Panc1 (cell line): ENCODE data around the gene VWA3B. TPM values are rescaled to one million over a fixed set of nuclear protein-coding genes. Genes with fewer than 3 reads are reported as not detected.

Experiments used
- ATAC-seq: fragments of 200-7000 bp; cut with Tn5 transposase; 2 replicates; pipeline ENCODE4 v1.9.1; 2020; ENCODE audit warnings: mild to moderate bottlenecking, moderate library complexity
- BruUV-seq: library from RNA; stranded (reverse); fragments of 400-500 nt; replicated peaks from 2 replicates; lab custom pipeline; 2021; lab: Mats Ljungman, UMichigan
- CTCF ChIA-PET: fragments of 300-600 bp; sonication (Branson Sonifier 250); formaldehyde crosslinking; loops from one replicate; lab custom pipeline; 2022; ENCODE audit warnings: antibody characterized with exemption; lab: Charles Lee
- POLR2A ChIA-PET: fragments of 300-600 bp; sonication (Branson Sonifier 250); formaldehyde crosslinking; loops from one replicate; lab custom pipeline; 2022; ENCODE audit warnings: antibody characterized with exemption; lab: Charles Lee
- DNase-seq: peaks from one replicate; pipeline ENCODE4 v3.0.0-alpha.2; 2010; ENCODE audit warnings: low read depth, low spot score
- H3K27ac ChIP-seq: 2 replicates; pipeline ENCODE4 v1.5.1; 2011; ENCODE audit warnings: mild to moderate bottlenecking, low read length, inconsistent platforms
- H3K27me3 ChIP-seq: fragments of 200-500 bp; sonication (Bioruptor generic); 2 replicates; pipeline ENCODE4 v1.6.0; 2014; ENCODE audit warnings: low read length, inconsistent platforms; ENCODE audit not compliant: control insufficient read depth, insufficient read depth
- H3K36me3 ChIP-seq: fragments of 200-500 bp; sonication (Bioruptor generic); 2 replicates; pipeline ENCODE4 v1.5.1; 2014; ENCODE audit warnings: inconsistent platforms, mild to moderate bottlenecking, low read length, moderate library complexity; ENCODE audit not compliant: control insufficient read depth, insufficient read depth
- H3K4me1 ChIP-seq: 2 replicates; pipeline ENCODE4 v1.5.1; 2011; ENCODE audit warnings: inconsistent platforms, mild to moderate bottlenecking, low read length, moderate library complexity; ENCODE audit not compliant: control insufficient read depth, insufficient read depth
- H3K4me3 ChIP-seq, 2 experiments: 2 replicates each; pipeline ENCODE4 v1.5.1; 2011 to 2012; ENCODE audit warnings: low read depth in 2 of 2, low read length in 2 of 2, mild to moderate bottlenecking in 2 of 2, inconsistent platforms in 1 of 2, moderate library complexity in 1 of 2
- H3K9me3 ChIP-seq: fragments of 200-500 bp; sonication (Bioruptor generic); 2 replicates; pipeline ENCODE4 v1.5.1; 2014; ENCODE audit warnings: low read depth, mild to moderate bottlenecking, inconsistent platforms, low read length, moderate library complexity; ENCODE audit not compliant: control insufficient read depth, insufficient read depth
- CTCF ChIP-seq: fragments of 450-650 bp; IDR thresholded peaks from 2 replicates; pipeline ENCODE4 v1.5.1; 2017; ENCODE audit warnings: mild to moderate bottlenecking
- POLR2AphosphoS5 ChIP-seq: IDR thresholded peaks from 2 replicates; pipeline ENCODE4 v1.6.1; 2012; ENCODE audit warnings: mild to moderate bottlenecking, low read depth, low read length, moderate library complexity
- SIN3A ChIP-seq: IDR thresholded peaks from 2 replicates; pipeline ENCODE4 v1.6.1; 2012; ENCODE audit warnings: low read depth, mild to moderate bottlenecking, low read length, moderate library complexity, borderline replicate concordance; ENCODE audit not compliant: insufficient read depth
- TCF7L2 ChIP-seq: IDR thresholded peaks from 2 replicates; pipeline ENCODE4 v1.6.1; 2011; ENCODE audit warnings: mild to moderate bottlenecking, low read depth, low read length, inconsistent platforms
- in situ Hi-C: cut with HindIII; loops from 2 replicates; pipeline ENCODE4 v1.10.0; 2016; ENCODE audit warnings: low sequenced_read_pairs, low pct_unique_long_range_greater_than_20kb
- intact Hi-C: fragments of 100-400 bp; cut with micrococcal nuclease; formaldehyde crosslinking; loops from one replicate; pipeline ENCODE4 v1.10.0; 2022; ENCODE audit not compliant: unreplicated experiment
- total RNA-seq: library from RNA; stranded (reverse); gene quantifications from one replicate; pipeline ENCODE4 v1.2.1, GENCODE V29; 2021; ENCODE audit not compliant: unreplicated experiment
- TF ChIP-seq, protein P1 (sequence below), 2 experiments: IDR thresholded peaks; 2 replicates each; pipeline ENCODE4 v1.6.1; 2011 to 2012; ENCODE audit warnings: low read depth in 2 of 2, control low read depth in 1 of 2, low read length in 1 of 2, mild to moderate bottlenecking in 1 of 2, moderate library complexity in 1 of 2; ENCODE audit not compliant: insufficient read depth in 1 of 2

Gene VWA3B
- total RNA-seq, 1 experiment from 2014 or later = not detected

- no peaks in the 10 kb centered on the region for H3K4me1 ChIP-seq
- ATAC-seq = no peak
- no peak overlapping the region for H3K4me3 ChIP-seq
- DNase-seq = no peak
- POLR2A ChIA-PET = interaction anchor here (0.6 kb wide), 1 partner anchor 12 kb away, joined by 11 read pairs; no protein-coding TSS in a partner anchor
- CTCF ChIA-PET = no interaction called here
- no peaks in the 10 kb centered on the region for H3K9me3 ChIP-seq
- no peaks in the 10 kb centered on the region for H3K36me3 ChIP-seq
- intact Hi-C loops = no loop called here
- H3K27ac ChIP-seq = no peak overlapping the region
- TF ChIP-seq POLR2AphosphoS5 (no peak), CTCF (peak; percentile 39)
- no TSS peak for BruUV-seq
- in situ Hi-C loops = no loop called here
- peaks cover 19% of the 10 kb centered on the region for H3K27me3 ChIP-seq
Observed at GRCh38 chr2:98311771-98312545, 225.0 kb downstream of the VWA3B start.

DNA sequence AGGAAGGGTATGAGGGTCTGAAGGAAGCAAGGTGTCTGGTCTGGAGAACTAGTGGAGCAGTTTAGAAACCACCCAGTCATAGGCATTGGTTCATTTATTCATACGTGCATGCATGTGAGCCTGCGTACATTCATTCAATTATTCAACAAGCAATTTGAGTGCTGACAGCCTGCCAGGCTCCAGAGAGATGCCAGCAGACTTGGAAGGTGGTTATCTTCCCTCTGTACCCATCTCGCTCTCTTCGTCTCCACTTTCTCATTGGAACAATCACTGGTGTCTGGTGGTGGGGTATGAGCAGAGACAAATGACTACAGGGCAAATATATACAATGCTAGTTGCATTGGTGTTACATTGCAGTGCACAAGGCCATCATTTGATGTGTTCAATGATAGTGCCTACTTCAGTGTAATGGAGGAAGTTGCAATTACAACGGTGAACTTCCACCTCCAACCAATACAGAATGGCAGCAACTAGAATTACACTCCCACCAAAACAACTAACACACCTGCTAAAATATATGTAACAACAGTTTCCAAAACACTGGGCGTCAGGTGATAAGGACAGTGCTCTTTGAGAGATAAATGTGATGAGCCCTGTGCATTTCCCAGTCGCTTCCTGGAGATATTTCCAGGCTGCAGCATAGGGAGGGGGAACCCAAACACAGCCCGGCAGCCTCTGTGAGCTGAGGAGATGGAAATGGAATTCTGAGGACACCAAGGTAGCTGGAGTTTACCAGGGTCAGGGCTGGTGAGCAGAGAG, 226.7 kb downstream of the VWA3B start:
- POLR2A ChIA-PET = no interaction called here
- ATAC-seq (no peak), DNase-seq (no peak)
- no peak overlapping the region for H3K27ac ChIP-seq
- BruUV-seq = no TSS peak
- no peaks in the 10 kb centered on the region for H3K4me1 ChIP-seq
- H3K4me3 ChIP-seq = no peak overlapping the region
- in situ Hi-C loops = no loop called here
- no peaks in the 10 kb centered on the region for H3K36me3 ChIP-seq
- no peaks in the 10 kb centered on the region for H3K9me3 ChIP-seq
- CTCF ChIA-PET = interaction anchor here (0.8 kb wide), 1 partner anchor 190 kb away, joined by 3 read pairs; no protein-coding TSS in a partner anchor
- TF ChIP-seq TCF7L2 (no peak), CTCF (no peak), POLR2AphosphoS5 (no peak), SIN3A (no peak)
- TF ChIP-seq, protein P1, sequence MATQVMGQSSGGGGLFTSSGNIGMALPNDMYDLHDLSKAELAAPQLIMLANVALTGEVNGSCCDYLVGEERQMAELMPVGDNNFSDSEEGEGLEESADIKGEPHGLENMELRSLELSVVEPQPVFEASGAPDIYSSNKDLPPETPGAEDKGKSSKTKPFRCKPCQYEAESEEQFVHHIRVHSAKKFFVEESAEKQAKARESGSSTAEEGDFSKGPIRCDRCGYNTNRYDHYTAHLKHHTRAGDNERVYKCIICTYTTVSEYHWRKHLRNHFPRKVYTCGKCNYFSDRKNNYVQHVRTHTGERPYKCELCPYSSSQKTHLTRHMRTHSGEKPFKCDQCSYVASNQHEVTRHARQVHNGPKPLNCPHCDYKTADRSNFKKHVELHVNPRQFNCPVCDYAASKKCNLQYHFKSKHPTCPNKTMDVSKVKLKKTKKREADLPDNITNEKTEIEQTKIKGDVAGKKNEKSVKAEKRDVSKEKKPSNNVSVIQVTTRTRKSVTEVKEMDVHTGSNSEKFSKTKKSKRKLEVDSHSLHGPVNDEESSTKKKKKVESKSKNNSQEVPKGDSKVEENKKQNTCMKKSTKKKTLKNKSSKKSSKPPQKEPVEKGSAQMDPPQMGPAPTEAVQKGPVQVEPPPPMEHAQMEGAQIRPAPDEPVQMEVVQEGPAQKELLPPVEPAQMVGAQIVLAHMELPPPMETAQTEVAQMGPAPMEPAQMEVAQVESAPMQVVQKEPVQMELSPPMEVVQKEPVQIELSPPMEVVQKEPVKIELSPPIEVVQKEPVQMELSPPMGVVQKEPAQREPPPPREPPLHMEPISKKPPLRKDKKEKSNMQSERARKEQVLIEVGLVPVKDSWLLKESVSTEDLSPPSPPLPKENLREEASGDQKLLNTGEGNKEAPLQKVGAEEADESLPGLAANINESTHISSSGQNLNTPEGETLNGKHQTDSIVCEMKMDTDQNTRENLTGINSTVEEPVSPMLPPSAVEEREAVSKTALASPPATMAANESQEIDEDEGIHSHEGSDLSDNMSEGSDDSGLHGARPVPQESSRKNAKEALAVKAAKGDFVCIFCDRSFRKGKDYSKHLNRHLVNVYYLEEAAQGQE (IDR thresholded peaks at IDR 0.05; ENCODE audit: insufficient read depth in 1 of 2, low read depth in 2 of 2, low read length in 1 of 2) = no peak
- intact Hi-C loops = no loop called here
- peaks cover 15% of the 10 kb centered on the region for H3K27me3 ChIP-seq
